Activated CD4-positive, alpha-beta T cell treated with anti-CD3 and anti-CD28 coated beads for 4 hours (primary cell): ENCODE results near the gene GOLGA6L1.
"Not testable (repeated sequence)": the region's sequence is repeated elsewhere in the genome, so short reads cannot be mapped to it uniquely, and the experiment has no call there.

Experiments
- DNase-seq, 2 donors: peaks; one replicate each; pipeline ENCODE4 v3.0.0-alpha.2; 2020

GOLGA6L1 gene

GRCh38 chr15:23136722-23137121 is at the start of gene GOLGA6L1:
TSS of gene GOLGA6L1 (minus strand) at chr15:23136822. CDS start at chr15:23136731, 91 bp downstream.
- DNase-seq = not testable (repeated sequence)

GRCh38 chr15:23181201-23181600 is 44.6 kb upstream of the GOLGA6L1 start:
- DNase-seq = not testable (repeated sequence)

GRCh38 chr15:23180547-23180927 is 43.9 kb upstream of the GOLGA6L1 start:
- not testable (repeated sequence) for DNase-seq

- DNase-seq = not testable (repeated sequence)
Observed at GRCh38 chr15:23179768-23180546, 43.3 kb upstream of the GOLGA6L1 start.

- DNase-seq = not testable (repeated sequence)
Observed at GRCh38 chr15:23176683-23177082, 40.1 kb upstream of the GOLGA6L1 start.

GRCh38 chr15:23175606-23176005 is 39.0 kb upstream of the GOLGA6L1 start:
- DNase-seq = not testable (repeated sequence)

- not testable (repeated sequence) for DNase-seq
Observed at GRCh38 chr15:23174609-23175140, 38.1 kb upstream of the GOLGA6L1 start.

GRCh38 chr15:23132787-23133186 is 3.8 kb downstream of the GOLGA6L1 start:
- DNase-seq = not testable (repeated sequence)

- DNase-seq = no peak
Observed at GRCh38 chr15:23118208-23118607, 18.4 kb downstream of the GOLGA6L1 start.

- no peak for DNase-seq
Observed at GRCh38 chr15:23095796-23096195, 40.8 kb downstream of the GOLGA6L1 start.

GRCh38 chr15:23083115-23083514 is 53.5 kb downstream of the GOLGA6L1 start:
- no peak for DNase-seq

- DNase-seq = not testable (repeated sequence)
Observed at GRCh38 chr15:23081996-23082737, 54.5 kb downstream of the GOLGA6L1 start.

- DNase-seq = no peak
Observed at GRCh38 chr15:23081271-23081670, 55.4 kb downstream of the GOLGA6L1 start.

GRCh38 chr15:23079766-23080165 is 56.9 kb downstream of the GOLGA6L1 start:
- no peak for DNase-seq
